Mesothelial cell of epicardium (in vitro differentiated cells): ENCODE data around the gene PARM1. TPM values are rescaled to one million over a fixed set of nuclear protein-coding genes. Genes with fewer than 3 reads are reported as not detected.

Experiments used
- DNase-seq, 2 experiments: peaks; one replicate each; pipeline ENCODE4 v3.0.0; 2021; ENCODE audit warnings: low spot score in 2 of 2; ENCODE audit not compliant: unreplicated experiment in 2 of 2
- H3K27ac Mint-ChIP-seq: 2 replicates; pipeline ENCODE4 v1.8.0; 2021; ENCODE audit warnings: mixed read lengths
- H3K27me3 Mint-ChIP-seq: 2 replicates; pipeline ENCODE4 v1.8.0; 2021; ENCODE audit warnings: low read depth, mixed read lengths
- H3K36me3 Mint-ChIP-seq: 2 replicates; pipeline ENCODE4 v1.8.0; 2021; ENCODE audit warnings: mixed read lengths
- H3K4me1 Mint-ChIP-seq: 2 replicates; pipeline ENCODE4 v1.8.0; 2021; ENCODE audit warnings: mixed read lengths
- H3K4me3 Mint-ChIP-seq: 2 replicates; pipeline ENCODE4 v1.8.0; 2021; ENCODE audit warnings: mild to moderate bottlenecking, moderate library complexity, mixed read lengths
- H3K9me3 Mint-ChIP-seq: 2 replicates; pipeline ENCODE4 v1.8.0; 2021; ENCODE audit warnings: mixed read lengths
- CTCF ChIP-seq: fragments of 200-600 bp; sonication (generic); IDR thresholded peaks from one replicate; pipeline ENCODE4 v1.5.0; 2021; ENCODE audit warnings: antibody characterized with exemption; ENCODE audit not compliant: unreplicated experiment
- total RNA-seq: library from RNA; stranded (reverse); gene quantifications from 3 replicates; pipeline ENCODE4 v1.2.1, GENCODE V29; 2021

PARM1 gene
- total RNA-seq, 1 donor from 2014 or later, result 12.6 TPM

- TF ChIP-seq CTCF, result no peak
- Mint-ChIP-seq H3K4me3 (no peak overlapping the region), H3K27ac (no peak overlapping the region), H3K36me3 (no peaks in the 10 kb centered on the region), H3K4me1 (peaks cover 6% of the 10 kb centered on the region), H3K9me3 (peaks cover 8% of the 10 kb centered on the region), H3K27me3 (no peaks in the 10 kb centered on the region)
- DNase-seq, result no peak
These were observed 15.3 kb downstream of the PARM1 start for GRCh38 chr4:74948236-74948635.

- Mint-ChIP-seq H3K9me3 (peaks cover 8% of the 10 kb centered on the region), H3K4me1 (peaks cover 6% of the 10 kb centered on the region), H3K4me3 (no peak overlapping the region), H3K27me3 (no peaks in the 10 kb centered on the region), H3K36me3 (no peaks in the 10 kb centered on the region), H3K27ac (no peak overlapping the region)
- TF ChIP-seq CTCF, result no peak
- no peak for DNase-seq
These were observed 17.3 kb downstream of the PARM1 start for GRCh38 chr4:74950200-74950599.

GRCh38 chr4:74950882-74951281, 18.0 kb downstream of the PARM1 start:
- peaks cover 6% of the 10 kb centered on the region for H3K4me1 Mint-ChIP-seq
- no peak for DNase-seq
- H3K9me3 Mint-ChIP-seq, result peaks cover 8% of the 10 kb centered on the region
- H3K27me3 Mint-ChIP-seq, result no peaks in the 10 kb centered on the region
- no peak overlapping the region for H3K4me3 Mint-ChIP-seq
- TF ChIP-seq CTCF, result no peak
- H3K36me3 Mint-ChIP-seq, result no peaks in the 10 kb centered on the region
- no peak overlapping the region for H3K27ac Mint-ChIP-seq

GRCh38 chr4:74953647-74954046, 20.7 kb downstream of the PARM1 start:
- no peak for TF ChIP-seq CTCF
- no peak for DNase-seq
- Mint-ChIP-seq H3K9me3 (peaks cover 8% of the 10 kb centered on the region), H3K27me3 (no peaks in the 10 kb centered on the region), H3K4me3 (no peak overlapping the region), H3K36me3 (no peaks in the 10 kb centered on the region), H3K27ac (no peak overlapping the region), H3K4me1 (peaks cover 6% of the 10 kb centered on the region)

GRCh38 chr4:74958881-74959280, 26.0 kb downstream of the PARM1 start:
- Mint-ChIP-seq H3K4me1 (peaks cover 6% of the 10 kb centered on the region), H3K36me3 (peaks cover 4% of the 10 kb centered on the region), H3K27me3 (no peaks in the 10 kb centered on the region), H3K27ac (no peak overlapping the region), H3K4me3 (no peak overlapping the region), H3K9me3 (peaks cover 23% of the 10 kb centered on the region)
- TF ChIP-seq CTCF, result no peak
- no peak for DNase-seq

GRCh38 chr4:74961230-74961629, 28.3 kb downstream of the PARM1 start:
- Mint-ChIP-seq H3K4me1 (peaks cover 4% of the 10 kb centered on the region), H3K27ac (no peak overlapping the region), H3K4me3 (no peak overlapping the region), H3K9me3 (peaks cover 24% of the 10 kb centered on the region), H3K36me3 (peaks cover 4% of the 10 kb centered on the region), H3K27me3 (no peaks in the 10 kb centered on the region)
- DNase-seq, result no peak
- no peak for TF ChIP-seq CTCF
